Natural killer cell (primary cell): ENCODE measurements around the gene LBP. TPM values are rescaled to one million over a fixed set of nuclear protein-coding genes. Genes with fewer than 3 reads are reported as not detected.

Source experiments
- ATAC-seq, 3 donors: fragments of 150-1000 bp in 2 of 3; fragments of 200-7000 bp in 1 of 3; cut with Tn5 transposase; 1 replicate in 1 of 3; 2 replicates in 2 of 3; pipeline ENCODE4 v1.10.0; 2021; ENCODE audit warnings: mild to moderate bottlenecking in 2 of 3, moderate library complexity in 2 of 3
- DNase-seq, 2 donors: peaks; one replicate each; pipeline versions ENCODE4 v3.0.0 to v3.0.0-alpha.2; 2013 to 2021; ENCODE audit warnings: mixed read lengths in 1 of 2
- H3K27ac ChIP-seq: one replicate; pipeline ENCODE4 v1.5.1; 2013; ENCODE audit warnings: mild to moderate bottlenecking, low read length
- H3K27me3 ChIP-seq: one replicate; pipeline ENCODE4 v1.6.1; 2013; ENCODE audit warnings: low read length; ENCODE audit not compliant: control insufficient read depth, insufficient read depth
- H3K36me3 ChIP-seq: one replicate; pipeline ENCODE4 v1.6.1; 2013; ENCODE audit warnings: low read length; ENCODE audit not compliant: control insufficient read depth, insufficient read depth
- H3K4me1 ChIP-seq: one replicate; pipeline ENCODE4 v1.6.1; 2013; ENCODE audit warnings: low read length; ENCODE audit not compliant: control insufficient read depth, insufficient read depth
- H3K4me3 ChIP-seq: one replicate; pipeline ENCODE4 v1.5.1; 2013; ENCODE audit warnings: low read length
- H3K9me3 ChIP-seq: one replicate; pipeline ENCODE4 v1.6.1; 2013; ENCODE audit warnings: low read length; ENCODE audit not compliant: control insufficient read depth, insufficient read depth
- H3K27ac Mint-ChIP-seq, 2 donors: one replicate each; pipeline ENCODE4 v1.8.0; 2022; ENCODE audit warnings: mild to moderate bottlenecking in 2 of 2, mixed read lengths in 2 of 2, moderate library complexity in 1 of 2
- H3K27me3 Mint-ChIP-seq, 2 donors: one replicate each; pipeline ENCODE4 v1.8.0; 2022; ENCODE audit warnings: low read depth in 2 of 2, mixed read lengths in 2 of 2
- H3K36me3 Mint-ChIP-seq: one replicate; pipeline ENCODE4 v1.8.0; 2022; ENCODE audit warnings: mixed read lengths
- H3K4me1 Mint-ChIP-seq, 2 donors: one replicate each; pipeline ENCODE4 v1.8.0; 2022; ENCODE audit warnings: mixed read lengths in 2 of 2
- H3K4me3 Mint-ChIP-seq: one replicate; pipeline ENCODE4 v1.8.0; 2022; ENCODE audit warnings: mild to moderate bottlenecking, moderate library complexity, mixed read lengths
- H3K9me3 Mint-ChIP-seq, 2 donors: one replicate each; pipeline ENCODE4 v1.8.0; 2022; ENCODE audit warnings: mixed read lengths in 2 of 2
- CTCF ChIP-seq: fragments of 200-600 bp; IDR thresholded peaks from one replicate; pipeline ENCODE4 v1.8.0; 2022; ENCODE audit warnings: antibody characterized with exemption
- WGBS: methylation state at CpG from one replicate; pipeline ENCODE4 v1.1.7; 2013; ENCODE audit warnings: missing lambda C conversion rate; ENCODE audit not compliant: insufficient coverage; 5-methylcytosine and 5-hydroxymethylcytosine counted together
- intact Hi-C: fragments of 100-400 bp; cut with micrococcal nuclease; formaldehyde crosslinking; loops from one replicate; pipeline ENCODE4 v1.14.2; 2022
- total RNA-seq, 4 donors: library from RNA; stranded (reverse); fragments of 120-200 nt in 1 of 4; gene quantifications; one replicate each; pipeline versions ENCODE4 v1.2.3 to v1.2.4, GENCODE V29; 2013 to 2022

LBP gene
- total RNA-seq, 3 donors from 2014 or later (not counting 1 experiment from before 2014, with no cell fraction given) = not detected

DNA sequence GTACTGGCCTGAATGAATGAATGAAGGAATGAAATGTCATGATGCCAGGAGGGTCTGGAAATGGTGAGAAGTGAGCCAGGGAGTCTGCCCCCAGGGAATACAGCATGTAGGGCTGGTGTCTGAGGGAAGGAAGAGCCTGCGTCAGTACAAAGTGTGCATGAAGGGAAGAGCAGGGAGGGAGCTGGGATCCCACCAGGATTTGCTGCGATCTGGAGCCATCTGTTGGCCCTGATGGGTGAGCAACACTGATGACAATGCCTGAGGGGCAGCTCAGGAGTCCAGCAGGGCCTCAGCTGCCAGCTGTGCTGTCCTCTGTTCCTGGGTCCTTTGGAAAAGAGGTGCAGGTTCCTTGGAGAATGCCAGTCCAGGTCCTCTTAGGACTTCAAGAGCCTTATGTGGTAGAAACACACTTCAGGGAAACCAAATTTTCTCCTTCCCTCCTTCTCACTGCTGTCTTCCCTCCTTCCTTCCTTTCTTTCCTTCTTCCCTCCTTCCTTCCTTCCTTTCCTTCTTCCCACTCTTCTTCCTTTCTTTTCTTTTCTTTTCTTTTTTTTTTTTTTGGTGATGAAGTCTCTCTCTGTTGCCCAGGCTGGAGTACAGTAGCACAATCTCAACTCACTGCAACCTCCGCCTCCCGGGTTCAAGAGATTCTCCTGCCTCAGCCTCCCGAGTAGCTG, 30.9 kb upstream of the LBP start:
- Histone ChIP-seq H3K27me3 (no peaks in the 10 kb centered on the region), H3K4me1 (no peaks in the 10 kb centered on the region), H3K9me3 (no peaks in the 10 kb centered on the region), H3K4me3 (no peak overlapping the region), H3K27ac (no peak overlapping the region), H3K36me3 (no peaks in the 10 kb centered on the region)
- no peak overlapping the region for H3K4me3 Mint-ChIP-seq
- DNase-seq (no peak), ATAC-seq (no peak)
- no peaks in the 10 kb centered on the region for H3K36me3 Mint-ChIP-seq
- H3K4me1 Mint-ChIP-seq = no peaks in the 10 kb centered on the region
- no peaks in the 10 kb centered on the region for H3K9me3 Mint-ChIP-seq
- H3K27me3 Mint-ChIP-seq = peaks cover 9 to 16% of the 10 kb centered on the region in 2 donors
- WGBS = 73% methylated on average over 5 of the region's 5 CpGs
- TF ChIP-seq CTCF = no peak
- no peak overlapping the region for H3K27ac Mint-ChIP-seq
- intact Hi-C loops = no loop called here

DNA sequence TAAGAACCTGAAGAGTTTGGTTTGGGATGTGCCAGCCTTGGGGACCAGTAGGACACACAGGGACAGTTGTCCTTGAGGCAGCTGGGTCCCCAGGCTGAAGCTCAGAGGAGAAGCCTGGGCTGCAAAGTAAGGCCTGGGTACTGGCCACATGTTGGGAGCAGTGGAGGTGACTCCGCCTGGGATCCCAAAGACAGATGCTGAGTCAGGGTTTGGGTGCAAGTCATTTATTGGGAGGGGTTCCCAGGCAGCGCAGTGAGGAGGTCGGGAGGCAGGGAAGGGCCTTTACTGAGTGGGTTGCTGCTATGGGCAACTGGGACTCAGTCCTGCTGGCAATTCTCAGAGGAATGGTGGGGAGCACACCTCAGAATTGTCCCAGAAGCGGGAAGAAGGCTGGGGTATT, 29.9 kb upstream of the LBP start:
- no peak overlapping the region for H3K27ac Mint-ChIP-seq
- H3K36me3 Mint-ChIP-seq = no peaks in the 10 kb centered on the region
- no peak overlapping the region for H3K27ac ChIP-seq
- peaks cover 12 to 14% of the 10 kb centered on the region in 2 donors for H3K27me3 Mint-ChIP-seq
- no peaks in the 10 kb centered on the region for H3K9me3 ChIP-seq
- intact Hi-C loops = no loop called here
- WGBS = 78% methylated on average over 4 of the region's 4 CpGs
- no peak for ATAC-seq
- H3K36me3 ChIP-seq = no peaks in the 10 kb centered on the region
- no peak for DNase-seq
- H3K4me1 ChIP-seq = no peaks in the 10 kb centered on the region
- no peaks in the 10 kb centered on the region for H3K9me3 Mint-ChIP-seq
- no peaks in the 10 kb centered on the region for H3K27me3 ChIP-seq
- no peak for TF ChIP-seq CTCF
- H3K4me3 Mint-ChIP-seq = no peak overlapping the region
- peaks cover 0 to under 1% of the 10 kb centered on the region in 2 donors for H3K4me1 Mint-ChIP-seq
- H3K4me3 ChIP-seq = no peak overlapping the region

- TF ChIP-seq CTCF = no peak
- no peaks in the 10 kb centered on the region for H3K9me3 ChIP-seq
- Mint-ChIP-seq H3K9me3 (no peaks in the 10 kb centered on the region), H3K36me3 (no peaks in the 10 kb centered on the region), H3K27me3 (peaks cover 10 to 19% of the 10 kb centered on the region in 2 donors), H3K27ac (no peak overlapping the region), H3K4me3 (no peak overlapping the region), H3K4me1 (peaks cover 0 to 6% of the 10 kb centered on the region in 2 donors)
- ATAC-seq (no peak), DNase-seq (no peak)
- intact Hi-C loops = no loop called here
- H3K27me3 ChIP-seq = no peaks in the 10 kb centered on the region
- 53% methylated on average over 3 of the region's 3 CpGs for WGBS
- H3K36me3 ChIP-seq = no peaks in the 10 kb centered on the region
- no peaks in the 10 kb centered on the region for H3K4me1 ChIP-seq
- no peak overlapping the region for H3K4me3 ChIP-seq
- no peak overlapping the region for H3K27ac ChIP-seq
Observed at GRCh38 chr20:38317422-38317821, 28.9 kb upstream of the LBP start.

DNA sequence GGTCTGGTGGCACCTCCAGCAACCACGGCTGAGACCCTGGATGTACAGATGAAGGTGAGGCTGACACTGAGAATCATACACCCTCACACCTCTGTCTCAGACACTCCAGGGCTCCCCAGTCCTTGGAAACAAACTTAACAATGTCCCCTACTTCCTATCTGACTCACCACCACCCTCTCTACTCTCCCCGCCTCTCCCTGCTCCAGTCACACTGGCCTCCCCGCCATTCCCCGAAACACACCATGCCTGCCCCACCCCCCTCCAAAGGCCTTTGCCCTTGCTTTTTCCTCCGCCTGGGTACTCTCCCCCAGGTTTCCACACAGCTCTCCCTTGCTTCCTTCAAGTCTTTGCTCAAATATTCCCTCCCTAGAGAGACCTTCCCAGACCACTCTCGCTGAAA, 26.1 kb upstream of the LBP start:
- no peak overlapping the region for H3K27ac ChIP-seq
- no peak for DNase-seq
- Mint-ChIP-seq H3K4me1 (peaks cover 0 to 6% of the 10 kb centered on the region in 2 donors), H3K36me3 (no peaks in the 10 kb centered on the region), H3K27me3 (peaks cover 19 to 27% of the 10 kb centered on the region in 2 donors), H3K9me3 (no peaks in the 10 kb centered on the region), H3K4me3 (no peak overlapping the region), H3K27ac (no peak overlapping the region)
- WGBS = 65% methylated on average over 6 of the region's 6 CpGs
- no peaks in the 10 kb centered on the region for H3K9me3 ChIP-seq
- no peaks in the 10 kb centered on the region for H3K27me3 ChIP-seq
- no peak for ATAC-seq
- intact Hi-C loops = no loop called here
- no peak overlapping the region for H3K4me3 ChIP-seq
- no peak for TF ChIP-seq CTCF
- H3K36me3 ChIP-seq = no peaks in the 10 kb centered on the region
- H3K4me1 ChIP-seq = no peaks in the 10 kb centered on the region
